ENCODE results near the gene IMPA2. TPM values are rescaled to one million over a fixed set of nuclear protein-coding genes. Genes with fewer than 3 reads are reported as not detected.

IMPA2 gene
- total RNA-seq, 1 experiment from 2014 or later: 12.8 TPM

GRCh38 chr18:11989966-11990380, 8.7 kb downstream of the IMPA2 start:
- H3K27me3 Mint-ChIP-seq (ENCODE audit: insufficient read depth, unreplicated experiment): no peaks in the 10 kb centered on the region
- H3K4me3 Mint-ChIP-seq (ENCODE audit: unreplicated experiment): no peak overlapping the region
- H3K27ac Mint-ChIP-seq (ENCODE audit: low read depth, unreplicated experiment): no peak overlapping the region
- CTCF ChIA-PET: interaction anchor here (0.9 to 13.5 kb wide), 3 partner anchors 44 to 333 kb away, joined by 3 to 458 read pairs (median 4); no protein-coding TSS in a partner anchor
- TF ChIP-seq, protein P1, sequence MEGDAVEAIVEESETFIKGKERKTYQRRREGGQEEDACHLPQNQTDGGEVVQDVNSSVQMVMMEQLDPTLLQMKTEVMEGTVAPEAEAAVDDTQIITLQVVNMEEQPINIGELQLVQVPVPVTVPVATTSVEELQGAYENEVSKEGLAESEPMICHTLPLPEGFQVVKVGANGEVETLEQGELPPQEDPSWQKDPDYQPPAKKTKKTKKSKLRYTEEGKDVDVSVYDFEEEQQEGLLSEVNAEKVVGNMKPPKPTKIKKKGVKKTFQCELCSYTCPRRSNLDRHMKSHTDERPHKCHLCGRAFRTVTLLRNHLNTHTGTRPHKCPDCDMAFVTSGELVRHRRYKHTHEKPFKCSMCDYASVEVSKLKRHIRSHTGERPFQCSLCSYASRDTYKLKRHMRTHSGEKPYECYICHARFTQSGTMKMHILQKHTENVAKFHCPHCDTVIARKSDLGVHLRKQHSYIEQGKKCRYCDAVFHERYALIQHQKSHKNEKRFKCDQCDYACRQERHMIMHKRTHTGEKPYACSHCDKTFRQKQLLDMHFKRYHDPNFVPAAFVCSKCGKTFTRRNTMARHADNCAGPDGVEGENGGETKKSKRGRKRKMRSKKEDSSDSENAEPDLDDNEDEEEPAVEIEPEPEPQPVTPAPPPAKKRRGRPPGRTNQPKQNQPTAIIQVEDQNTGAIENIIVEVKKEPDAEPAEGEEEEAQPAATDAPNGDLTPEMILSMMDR (IDR thresholded peaks at IDR 0.05; ENCODE audit: unreplicated experiment): no peak
- H3K9me3 Mint-ChIP-seq (ENCODE audit: unreplicated experiment): no peaks in the 10 kb centered on the region
- no peak for DNase-seq (ENCODE audit: unreplicated experiment)
- H3K36me3 Mint-ChIP-seq (ENCODE audit: insufficient read depth, unreplicated experiment): no peaks in the 10 kb centered on the region
- H3K4me1 Mint-ChIP-seq (ENCODE audit: insufficient read depth, unreplicated experiment): peaks cover 25% of the 10 kb centered on the region
- intact Hi-C loops (cut with micrococcal nuclease): no loop called here
- BruUV-seq (replicated peaks): no TSS peak
- POLR2A ChIA-PET: interaction anchor here (1.5 to 9.1 kb wide), 3 partner anchors 8 to 50 kb away, joined by 3 to 97 read pairs (median 6); partner anchors contain the start of gene IMPA2

DNA sequence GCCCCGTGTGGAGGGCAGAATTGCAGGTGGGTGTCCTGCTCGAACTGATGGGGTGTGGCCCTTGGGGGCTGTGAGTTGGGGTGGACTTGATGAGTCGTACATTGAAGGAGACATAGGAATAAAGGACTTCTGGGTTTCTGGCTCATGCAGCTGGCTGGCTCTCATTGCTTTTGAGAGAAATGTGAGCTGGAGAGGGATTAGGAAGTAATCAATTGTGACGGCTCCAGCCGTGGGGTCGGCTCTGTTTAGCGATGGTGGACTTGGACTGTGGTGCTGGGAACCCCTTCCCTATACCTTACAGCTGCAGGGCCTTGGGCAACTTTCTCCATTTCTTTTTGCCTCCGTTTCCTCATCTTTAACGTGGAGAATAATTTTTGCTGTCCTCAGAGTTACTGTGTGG, 9.2 kb downstream of the IMPA2 start:
- TF ChIP-seq, protein P1 (IDR thresholded peaks at IDR 0.05; ENCODE audit: unreplicated experiment): no peak
- H3K27ac Mint-ChIP-seq (ENCODE audit: low read depth, unreplicated experiment): no peak overlapping the region
- intact Hi-C loops (cut with micrococcal nuclease): no loop called here
- DNase-seq (ENCODE audit: unreplicated experiment): no peak
- no peaks in the 10 kb centered on the region for H3K9me3 Mint-ChIP-seq (ENCODE audit: unreplicated experiment)
- H3K4me1 Mint-ChIP-seq (ENCODE audit: insufficient read depth, unreplicated experiment): peaks cover 31% of the 10 kb centered on the region
- no peaks in the 10 kb centered on the region for H3K27me3 Mint-ChIP-seq (ENCODE audit: insufficient read depth, unreplicated experiment)
- POLR2A ChIA-PET: interaction anchor here (1.2 to 9.1 kb wide), 5 partner anchors 8 to 73 kb away, joined by 3 to 97 read pairs (median 3); partner anchors contain the start of gene IMPA2
- no peak overlapping the region for H3K4me3 Mint-ChIP-seq (ENCODE audit: unreplicated experiment)
- H3K36me3 Mint-ChIP-seq (ENCODE audit: insufficient read depth, unreplicated experiment): no peaks in the 10 kb centered on the region
- CTCF ChIA-PET: interaction anchor here (0.8 to 13.5 kb wide), 4 partner anchors 45 to 334 kb away, joined by 4 to 458 read pairs (median 4); no protein-coding TSS in a partner anchor
- no TSS peak for BruUV-seq (replicated peaks)

- peaks cover 37% of the 10 kb centered on the region for H3K4me1 Mint-ChIP-seq (ENCODE audit: insufficient read depth, unreplicated experiment)
- no peak overlapping the region for H3K27ac Mint-ChIP-seq (ENCODE audit: low read depth, unreplicated experiment)
- no peaks in the 10 kb centered on the region for H3K9me3 Mint-ChIP-seq (ENCODE audit: unreplicated experiment)
- no peaks in the 10 kb centered on the region for H3K36me3 Mint-ChIP-seq (ENCODE audit: insufficient read depth, unreplicated experiment)
- TF ChIP-seq, protein P1 (IDR thresholded peaks at IDR 0.05; ENCODE audit: unreplicated experiment): no peak
- no TSS peak for BruUV-seq (replicated peaks)
- DNase-seq (ENCODE audit: unreplicated experiment): no peak
- ChIA-PET POLR2A (interaction anchor here (0.6 to 9.1 kb wide), 8 partner anchors 9 to 333 kb away, joined by 3 to 97 read pairs (median 3); partner anchors contain the start of gene IMPA2), CTCF (interaction anchor here (0.8 to 13.5 kb wide), 4 partner anchors 45 to 334 kb away, joined by 4 to 458 read pairs (median 4); no protein-coding TSS in a partner anchor)
- intact Hi-C loops (cut with micrococcal nuclease): no loop called here
- H3K27me3 Mint-ChIP-seq (ENCODE audit: insufficient read depth, unreplicated experiment): no peaks in the 10 kb centered on the region
- H3K4me3 Mint-ChIP-seq (ENCODE audit: unreplicated experiment): no peak overlapping the region
These were observed 9.9 kb downstream of the IMPA2 start for GRCh38 chr18:11991021-11991795.

DNA sequence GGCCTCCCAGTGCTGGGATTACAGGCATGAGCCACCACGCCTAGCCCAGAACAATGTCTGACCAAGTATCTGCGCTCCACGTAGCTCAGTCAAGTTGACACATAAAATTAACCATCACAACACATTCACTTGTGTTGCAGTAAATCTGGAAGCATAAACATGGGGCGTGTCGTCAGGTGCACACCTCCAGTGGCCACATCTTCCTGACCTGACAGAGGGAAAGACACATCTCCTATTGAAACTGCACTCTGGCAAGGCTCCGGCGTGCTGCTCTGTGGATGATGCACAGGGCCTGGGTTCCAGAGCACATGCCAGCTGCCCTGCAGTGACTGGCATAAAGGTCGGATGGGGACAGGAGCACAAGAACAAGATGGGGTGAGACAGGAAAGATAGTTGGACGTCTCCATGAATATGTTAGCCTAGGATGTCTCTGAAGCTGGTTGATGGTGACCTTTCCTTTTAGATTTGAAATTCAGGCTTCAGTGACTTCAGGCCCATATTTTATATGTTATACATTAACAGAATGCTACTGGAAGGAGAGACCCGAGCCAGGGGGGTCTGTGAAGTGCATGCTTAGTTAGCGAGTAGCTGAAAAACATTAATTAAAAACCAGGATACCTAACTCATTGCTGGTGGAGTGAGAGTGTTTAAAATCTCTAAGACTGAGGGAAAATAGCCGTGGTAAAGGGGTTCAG, 10.9 kb downstream of the IMPA2 start:
- no peaks in the 10 kb centered on the region for H3K9me3 Mint-ChIP-seq (ENCODE audit: unreplicated experiment)
- DNase-seq (ENCODE audit: unreplicated experiment): no peak
- no peaks in the 10 kb centered on the region for H3K36me3 Mint-ChIP-seq (ENCODE audit: insufficient read depth, unreplicated experiment)
- CTCF ChIA-PET: interaction anchor here (1.1 to 13.5 kb wide), 2 partner anchors 47 kb away, joined by 3 to 458 read pairs; no protein-coding TSS in a partner anchor
- no TSS peak for BruUV-seq (replicated peaks)
- H3K27ac Mint-ChIP-seq (ENCODE audit: low read depth, unreplicated experiment): no peak overlapping the region
- no peak overlapping the region for H3K4me3 Mint-ChIP-seq (ENCODE audit: unreplicated experiment)
- TF ChIP-seq, protein P1 (IDR thresholded peaks at IDR 0.05; ENCODE audit: unreplicated experiment): no peak
- H3K4me1 Mint-ChIP-seq (ENCODE audit: insufficient read depth, unreplicated experiment): peaks cover 37% of the 10 kb centered on the region
- POLR2A ChIA-PET: interaction anchor here (0.8 to 9.1 kb wide), 3 partner anchors 10 to 54 kb away, joined by 3 to 97 read pairs (median 3); partner anchors contain the start of gene IMPA2
- no peaks in the 10 kb centered on the region for H3K27me3 Mint-ChIP-seq (ENCODE audit: insufficient read depth, unreplicated experiment)
- intact Hi-C loops (cut with micrococcal nuclease): no loop called here
